Lung (tissue), 12 donors: ENCODE results near the gene DCAF8. TPM values are rescaled to one million over a fixed set of nuclear protein-coding genes. Genes with fewer than 3 reads are reported as not detected.

ENCODE experiments used
- ATAC-seq: fragments of 200-7000 bp; cut with Tn5 transposase; one replicate; pipeline ENCODE4 v1.9.1; 2020; ENCODE audit warnings: moderate number of reproducible peaks; ENCODE audit not compliant: insufficient read depth, low FRiP score
- DNase-seq, 3 donors: peaks; one replicate each; pipeline ENCODE4 v3.0.0-alpha.2; 2013 to 2017
- H3K27ac ChIP-seq, 2 donors: one replicate each; pipeline ENCODE4 v1.5.1; 2013; ENCODE audit warnings: mild to moderate bottlenecking in 2 of 2, moderate library complexity in 2 of 2, control low read depth in 1 of 2, inconsistent platforms in 1 of 2, low read depth in 1 of 2, low read length in 1 of 2
- H3K27me3 ChIP-seq, 3 donors: one replicate each; pipeline ENCODE4 v1.5.1; 2013; ENCODE audit warnings: low read length in 2 of 3; ENCODE audit not compliant: control insufficient read depth in 3 of 3, insufficient read depth in 3 of 3
- H3K36me3 ChIP-seq, 4 donors: one replicate each; pipeline ENCODE4 v1.5.1; 2013; ENCODE audit warnings: low read length in 4 of 4, mild to moderate bottlenecking in 1 of 4, moderate library complexity in 1 of 4; ENCODE audit not compliant: control insufficient read depth in 4 of 4, insufficient read depth in 4 of 4
- H3K4me1 ChIP-seq, 5 donors: one replicate each; pipeline ENCODE4 v1.5.1; 2013; ENCODE audit warnings: low read length in 5 of 5, mild to moderate bottlenecking in 2 of 5, moderate library complexity in 1 of 5; ENCODE audit not compliant: control insufficient read depth in 5 of 5, insufficient read depth in 5 of 5
- H3K4me3 ChIP-seq: one replicate; pipeline ENCODE4 v1.5.1; 2013; ENCODE audit warnings: mild to moderate bottlenecking, control low read depth, moderate library complexity
- H3K9ac ChIP-seq, 2 donors: one replicate each; pipeline ENCODE4 v1.5.1; 2013; ENCODE audit warnings: low read length in 2 of 2, control low read depth in 1 of 2; ENCODE audit not compliant: insufficient read depth in 1 of 2
- H3K9me3 ChIP-seq, 4 donors: one replicate each; pipeline ENCODE4 v1.5.1; 2013; ENCODE audit warnings: low read length in 3 of 4, mild to moderate bottlenecking in 1 of 4, moderate library complexity in 1 of 4; ENCODE audit not compliant: control insufficient read depth in 4 of 4, insufficient read depth in 3 of 4
- CTCF ChIP-seq: IDR thresholded peaks from 2 replicates; pipeline ENCODE4 v1.5.1; 2012; ENCODE audit warnings: mild to moderate bottlenecking; ENCODE audit errors: control extremely low read depth, extremely low read depth
- WGBS, 2 donors: extraction: QIAGEN DNeasy Blood & Tissue Kit; methylation state at CpG; one replicate each; pipeline ENCODE4 v1.1.7; 2013; 5-methylcytosine and 5-hydroxymethylcytosine counted together
- polyA plus RNA-seq, 2 donors: library from polyadenylated mRNA; stranded (reverse); fragments of 200-250 nt; gene quantifications; one replicate each; pipeline ENCODE4 v1.2.1, GENCODE V29; 2013
- total RNA-seq, 2 donors: library from RNA; depleted of rRNA in 1 of 2; stranded (reverse); fragments of >200 nt in 1 of 2; gene quantifications; one replicate each; pipeline ENCODE4 v1.2.1, GENCODE V29; 2014 to 2021
- donor health status: control.
- donor health status: control.
- donor health status: Bipolar disorder and iron deficiency.
- donor health status: healthy.
- donor health status: DM: yes; HTN: yes; CAD: no.

DCAF8 gene
- total and polyA plus RNA-seq, 4 donors = 64.0 to 207 (median 88.1) TPM

GRCh38 chr1:160225345-160225744 is 37.0 kb downstream of the DCAF8 start:
- WGBS, 2 donors = 67 to 88% methylated on average over 2 of the region's 2 CpGs
- Histone ChIP-seq H3K27me3 (no peaks in the 10 kb centered on the region), H3K4me1 (no peaks in the 10 kb centered on the region), H3K27ac (no peak overlapping the region), H3K4me3 (no peak overlapping the region), H3K9ac (no peak overlapping the region), H3K36me3 (peaks cover 36 to 78% (median 52%) of the 10 kb centered on the region in 4 donors), H3K9me3 (no peaks in the 10 kb centered on the region)
- ATAC-seq = no peak
- TF ChIP-seq CTCF = no peak
- no peak for DNase-seq

GRCh38 chr1:160224606-160225005 is 37.7 kb downstream of the DCAF8 start:
- Histone ChIP-seq H3K9ac (no peak overlapping the region), H3K27me3 (no peaks in the 10 kb centered on the region), H3K36me3 (peaks cover 36 to 74% (median 49%) of the 10 kb centered on the region in 4 donors), H3K27ac (no peak overlapping the region), H3K4me3 (no peak overlapping the region), H3K9me3 (no peaks in the 10 kb centered on the region), H3K4me1 (peaks cover 0 to under 1% (median 0%) of the 10 kb centered on the region in 5 donors)
- 96 to 97% methylated on average over 2 of the region's 2 CpGs for WGBS, 2 donors
- no peak for TF ChIP-seq CTCF
- no peak for DNase-seq
- ATAC-seq = no peak

- no peaks in the 10 kb centered on the region for H3K27me3 ChIP-seq
- no peaks in the 10 kb centered on the region for H3K9me3 ChIP-seq
- DNase-seq (no peak), ATAC-seq (no peak)
- WGBS, 2 donors = 86 to 93% methylated on average over 3 of the region's 3 CpGs
- H3K9ac ChIP-seq = no peak overlapping the region
- peaks cover 41 to 71% (median 55%) of the 10 kb centered on the region in 4 donors for H3K36me3 ChIP-seq
- H3K4me3 ChIP-seq = no peak overlapping the region
- no peak overlapping the region for H3K27ac ChIP-seq
- no peak for TF ChIP-seq CTCF
- H3K4me1 ChIP-seq = peaks cover 0 to 17% (median 0%) of the 10 kb centered on the region in 5 donors
These were observed 39.8 kb downstream of the DCAF8 start for GRCh38 chr1:160222546-160222945.

DNA sequence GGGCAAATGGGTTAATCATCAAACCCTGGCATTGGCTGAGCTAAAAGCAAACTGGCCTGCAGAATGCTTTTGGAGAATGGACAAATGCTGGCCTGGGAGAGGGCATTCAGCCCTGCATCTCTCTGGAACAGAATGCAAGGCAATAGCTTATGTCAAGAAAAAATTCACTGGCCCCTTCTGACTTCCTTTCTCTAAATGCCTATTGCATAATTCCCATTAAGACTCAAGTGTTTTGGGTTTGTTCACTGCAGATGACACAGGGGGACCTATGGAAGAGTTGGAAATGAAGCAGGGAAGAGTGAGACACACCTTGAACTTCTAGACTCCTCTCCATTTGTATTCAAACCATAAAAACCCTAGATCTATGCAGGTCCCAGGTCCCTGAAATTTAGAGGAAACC is 41.3 kb downstream of the DCAF8 start:
- ATAC-seq (no peak), DNase-seq (no peak)
- Histone ChIP-seq H3K27ac (no peak overlapping the region), H3K4me3 (no peak overlapping the region), H3K36me3 (peaks cover 45 to 64% (median 54%) of the 10 kb centered on the region in 4 donors), H3K9ac (no peak overlapping the region), H3K4me1 (peaks cover 0 to 23% (median 6%) of the 10 kb centered on the region in 5 donors), H3K27me3 (no peaks in the 10 kb centered on the region), H3K9me3 (no peaks in the 10 kb centered on the region)
- TF ChIP-seq CTCF = no peak
